Umbilical cord (tissue), 2 donors: Measurements from ENCODE around the gene CTAGE9. TPM values are rescaled to one million over a fixed set of nuclear protein-coding genes. Genes with fewer than 3 reads are reported as not detected.

Source experiments
- DNase-seq: peaks from one replicate; pipeline ENCODE4 v3.0.0-alpha.2; 2015; ENCODE audit warnings: low spot score
- total RNA-seq: library from RNA; depleted of rRNA; stranded (reverse); fragments of >200 nt; gene quantifications from one replicate; pipeline ENCODE4 v1.2.3, GENCODE V29; 2014; ENCODE audit warnings: low replicate concordance; ENCODE audit not compliant: insufficient read depth

The CTAGE9 gene
- total RNA-seq, 1 donor from 2014 or later: 6.3 TPM

GRCh38 chr6:131673184-131673583, 37.6 kb downstream of the CTAGE9 start:
- DNase-seq: no peak

- no peak for DNase-seq
These were observed 40.9 kb downstream of the CTAGE9 start for GRCh38 chr6:131669891-131670290.

GRCh38 chr6:131663578-131664165, 47.1 kb downstream of the CTAGE9 start:
- DNase-seq: no peak

GRCh38 chr6:131660195-131660594, 50.6 kb downstream of the CTAGE9 start:
- DNase-seq: no peak

Other genes with a start within 250 kb of the CTAGE9 start
- gene ARG1, start 137.8 kb downstream of the CTAGE9 start, total RNA-seq: 8.9 TPM
- 72.9 TPM for gene MED23, start 82.8 kb downstream of the CTAGE9 start, total RNA-seq
- not detected for gene ENPP3, start 73.7 kb downstream of the CTAGE9 start, total RNA-seq
- gene OR2A4, start 9.6 kb downstream of the CTAGE9 start, total RNA-seq: 3.6 TPM
- gene ENPP1, start 97.0 kb upstream of the CTAGE9 start, total RNA-seq: 64.0 TPM
- 376 TPM for gene CCN2, start 240.4 kb upstream of the CTAGE9 start, total RNA-seq